Keratinocyte (primary cell): Measurements from ENCODE around the gene UBE2V1. TPM values are rescaled to one million over a fixed set of nuclear protein-coding genes. Genes with fewer than 3 reads are reported as not detected.

Source experiments
- DNase-seq: peaks from one replicate; pipeline ENCODE4 v3.0.0-alpha.2; 2011; ENCODE audit warnings: low read depth, missing footprints, low spot score
- FAIRE-seq: peaks from 2 replicates; lab custom pipeline; 2011; peaks lifted over from hg19 to GRCh38; lab: Jason Lieb, UNC
- H2AFZ ChIP-seq: 2 replicates; pipeline ENCODE4 v1.6.0; 2012; ENCODE audit warnings: low read length, control low read depth, inconsistent platforms; ENCODE audit not compliant: control insufficient read depth
- H3K27ac ChIP-seq: 2 replicates; pipeline ENCODE4 v1.5.1; 2011; ENCODE audit warnings: low read length; ENCODE audit not compliant: control insufficient read depth, insufficient read depth
- H3K27me3 ChIP-seq: 3 replicates; pipeline ENCODE4 v1.6.0; 2011; ENCODE audit warnings: low read length; ENCODE audit not compliant: control insufficient read depth, insufficient read depth; ENCODE audit errors: extremely low read depth
- H3K36me3 ChIP-seq, 2 experiments: 2 replicates in 1 of 2; 3 replicates in 1 of 2; pipeline ENCODE4 v1.5.1; 2011; ENCODE audit warnings: low read length in 2 of 2, mild to moderate bottlenecking in 1 of 2; ENCODE audit not compliant: control insufficient read depth in 2 of 2, insufficient read depth in 2 of 2; ENCODE audit errors: extremely low read depth in 1 of 2
- H3K4me1 ChIP-seq: 3 replicates; pipeline ENCODE4 v1.5.1; 2011; ENCODE audit warnings: low read length; ENCODE audit not compliant: control insufficient read depth, insufficient read depth; ENCODE audit errors: extremely low read depth
- H3K4me2 ChIP-seq: 3 replicates; pipeline ENCODE4 v1.6.0; 2011; ENCODE audit warnings: low read depth, low read length; ENCODE audit not compliant: control insufficient read depth, insufficient read depth; ENCODE audit errors: extremely low read depth
- H3K4me3 ChIP-seq, 3 experiments: fragments of 200-600 bp in 1 of 3; sonication (generic) in 1 of 3; 2 replicates in 2 of 3; 3 replicates in 1 of 3; pipeline ENCODE4 v1.5.1; 2011 to 2016; ENCODE audit warnings: low read length in 3 of 3, mild to moderate bottlenecking in 3 of 3, control low read depth in 2 of 3, inconsistent platforms in 1 of 3, low read depth in 1 of 3, mixed read lengths in 1 of 3, mixed run types in 1 of 3, moderate library complexity in 1 of 3; ENCODE audit not compliant: control insufficient read depth in 2 of 3, insufficient read depth in 2 of 3; ENCODE audit errors: extremely low read depth in 1 of 3
- H3K79me2 ChIP-seq: 2 replicates; pipeline ENCODE4 v1.6.0; 2012; ENCODE audit warnings: low read length; ENCODE audit not compliant: control insufficient read depth, insufficient read depth
- H3K9ac ChIP-seq: 3 replicates; pipeline ENCODE4 v1.6.0; 2011; ENCODE audit warnings: low read length; ENCODE audit not compliant: control insufficient read depth, insufficient read depth; ENCODE audit errors: extremely low read depth
- H3K9me1 ChIP-seq: 3 replicates; pipeline ENCODE4 v1.6.0; 2011; ENCODE audit warnings: low read length; ENCODE audit not compliant: control insufficient read depth, insufficient read depth; ENCODE audit errors: extremely low read depth
- H3K9me3 ChIP-seq: 2 replicates; pipeline ENCODE4 v1.5.1; 2012; ENCODE audit warnings: low read depth, low read length; ENCODE audit not compliant: control insufficient read depth
- H4K20me1 ChIP-seq: 3 replicates; pipeline ENCODE4 v1.6.0; 2011; ENCODE audit warnings: low read length; ENCODE audit not compliant: control insufficient read depth, insufficient read depth; ENCODE audit errors: extremely low read depth
- EZH2 ChIP-seq: IDR thresholded peaks from one replicate; pipeline ENCODE4 v1.6.1; 2012; ENCODE audit warnings: inconsistent platforms, mild to moderate bottlenecking, low read length, moderate library complexity
- dilution Hi-C: fragments of 300-500 bp; cut with MboI; formaldehyde crosslinking; loops from one replicate; pipeline ENCODE4 v1.7.0; 2020; ENCODE audit warnings: low sequenced_read_pairs; ENCODE audit not compliant: extremely low pct_ligation_motif_present
- polyA plus RNA-seq, 5 experiments: library from polyadenylated mRNA; depleted of rRNA in 3 of 5; stranded (reverse) in 3 of 5; stranded (forward) in 1 of 5; unstranded in 1 of 5; fragments of >200 nt; gene quantifications; 1 replicate in 1 of 5; 2 replicates in 3 of 5; 3 replicates in 1 of 5; pipeline versions ENCODE4 v1.2.1 to v1.2.3, GENCODE V29; 2011 to 2012; ENCODE audit warnings: missing spikeins in 2 of 5, low read depth in 1 of 5, low replicate concordance in 1 of 5
- TF ChIP-seq, protein P1 (sequence below), 3 experiments: IDR thresholded peaks in 1 of 3; conservative IDR thresholded peaks in 1 of 3; optimal IDR thresholded peaks in 1 of 3; 2 replicates in 2 of 3; 3 replicates in 1 of 3; pipeline versions ENCODE3 to v1.5.1; 2011; ENCODE audit warnings: low read length in 3 of 3, mild to moderate bottlenecking in 3 of 3, moderate library complexity in 2 of 3, control low read depth in 1 of 3, inconsistent platforms in 1 of 3; ENCODE audit not compliant: insufficient read depth in 2 of 3; ENCODE audit errors: extremely low read depth in 1 of 3

The UBE2V1 gene
- polyA plus RNA-seq, 1 donor (not counting 4 experiments of a cell fraction or from before 2014, with no cell fraction given): 117 TPM

GRCh38 chr20:50140339-50140859 is 27.4 kb upstream of the UBE2V1 start:
- H3K4me2 ChIP-seq: peak overlapping the region; percentile 0
- dilution Hi-C loops: no loop called here
- peak overlapping the region; percentile 40 for H3K9ac ChIP-seq
- no peak overlapping the region for H2AFZ ChIP-seq
- peaks cover 3% of the 10 kb centered on the region for H3K9me1 ChIP-seq
- DNase-seq (no peak), FAIRE-seq (no peak)
- no peaks in the 10 kb centered on the region for H3K9me3 ChIP-seq
- peak overlapping the region; percentile 67 for H3K27ac ChIP-seq
- H3K79me2 ChIP-seq: peaks cover 69% of the 10 kb centered on the region
- peaks cover 12% of the 10 kb centered on the region for H4K20me1 ChIP-seq
- H3K36me3 ChIP-seq: peaks cover 32 to 39% of the 10 kb centered on the region in 2 experiments
- no peak overlapping the region for H3K4me3 ChIP-seq
- peaks cover 68% of the 10 kb centered on the region for H3K4me1 ChIP-seq
- TF ChIP-seq, protein P1, sequence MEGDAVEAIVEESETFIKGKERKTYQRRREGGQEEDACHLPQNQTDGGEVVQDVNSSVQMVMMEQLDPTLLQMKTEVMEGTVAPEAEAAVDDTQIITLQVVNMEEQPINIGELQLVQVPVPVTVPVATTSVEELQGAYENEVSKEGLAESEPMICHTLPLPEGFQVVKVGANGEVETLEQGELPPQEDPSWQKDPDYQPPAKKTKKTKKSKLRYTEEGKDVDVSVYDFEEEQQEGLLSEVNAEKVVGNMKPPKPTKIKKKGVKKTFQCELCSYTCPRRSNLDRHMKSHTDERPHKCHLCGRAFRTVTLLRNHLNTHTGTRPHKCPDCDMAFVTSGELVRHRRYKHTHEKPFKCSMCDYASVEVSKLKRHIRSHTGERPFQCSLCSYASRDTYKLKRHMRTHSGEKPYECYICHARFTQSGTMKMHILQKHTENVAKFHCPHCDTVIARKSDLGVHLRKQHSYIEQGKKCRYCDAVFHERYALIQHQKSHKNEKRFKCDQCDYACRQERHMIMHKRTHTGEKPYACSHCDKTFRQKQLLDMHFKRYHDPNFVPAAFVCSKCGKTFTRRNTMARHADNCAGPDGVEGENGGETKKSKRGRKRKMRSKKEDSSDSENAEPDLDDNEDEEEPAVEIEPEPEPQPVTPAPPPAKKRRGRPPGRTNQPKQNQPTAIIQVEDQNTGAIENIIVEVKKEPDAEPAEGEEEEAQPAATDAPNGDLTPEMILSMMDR (optimal IDR thresholded peaks at IDR 0.05 in 1 of 3, IDR thresholded peaks at IDR 0.05 in 1 of 3, conservative IDR thresholded peaks at IDR 0.05 in 1 of 3; ENCODE audit: extremely low read depth in 1 of 3, insufficient read depth in 2 of 3, low read length in 3 of 3): no peak
- no peak for TF ChIP-seq EZH2
- H3K27me3 ChIP-seq: no peaks in the 10 kb centered on the region

GRCh38 chr20:50138479-50139393 is 25.8 kb upstream of the UBE2V1 start:
- Histone ChIP-seq H2AFZ (no peak overlapping the region), H3K27ac (peak overlapping the region; percentile 70), H3K4me1 (peaks cover 56% of the 10 kb centered on the region), H3K9ac (peak overlapping the region; percentile 33), H3K27me3 (no peaks in the 10 kb centered on the region), H3K4me3 (no peak overlapping the region), H3K4me2 (no peak overlapping the region), H3K9me1 (peaks cover 3% of the 10 kb centered on the region), H4K20me1 (peaks cover 16% of the 10 kb centered on the region), H3K36me3 (peaks cover 39 to 47% of the 10 kb centered on the region in 2 experiments), H3K79me2 (peaks cover 79% of the 10 kb centered on the region), H3K9me3 (no peaks in the 10 kb centered on the region)
- FAIRE-seq (no peak), DNase-seq (no peak)
- dilution Hi-C loops: no loop called here
- TF ChIP-seq, protein P1 (optimal IDR thresholded peaks at IDR 0.05 in 1 of 3, IDR thresholded peaks at IDR 0.05 in 1 of 3, conservative IDR thresholded peaks at IDR 0.05 in 1 of 3; ENCODE audit: extremely low read depth in 1 of 3, insufficient read depth in 2 of 3, low read length in 3 of 3): peak in 1 of 3 experiments; percentile 9
- TF ChIP-seq EZH2: no peak
